GM23248 (cell line): ENCODE data around the gene ISYNA1.

Experiments
- EZH2 ChIP-seq: fragments of 200-600 bp; sonication (generic); IDR thresholded peaks from 2 replicates; pipeline ENCODE4 v1.6.1; 2018; ENCODE audit warnings: antibody characterized with exemption, mild to moderate bottlenecking; ENCODE audit not compliant: insufficient read depth, poor library complexity, severe bottlenecking
- EZH2phosphoT487 ChIP-seq: fragments of 200-600 bp; sonication (generic); IDR thresholded peaks from 2 replicates; pipeline ENCODE4 v1.6.1; 2018; ENCODE audit warnings: antibody characterized with exemption, moderate library complexity, mild to moderate bottlenecking, low read depth; ENCODE audit not compliant: insufficient read depth

GRCh38 chr19:18440415-18440877 lies 2.5 kb upstream of the ISYNA1 start:
- TF ChIP-seq EZH2phosphoT487 (no peak), EZH2 (no peak)
